Activated CD4-positive, alpha-beta T cell treated with anti-CD3 and anti-CD28 coated beads for 48 hours (primary cell): ENCODE measurements around the gene SH2B2.

ENCODE experiments used
- DNase-seq: peaks from one replicate; pipeline ENCODE4 v3.0.0-alpha.2; 2020

The SH2B2 gene

DNA sequence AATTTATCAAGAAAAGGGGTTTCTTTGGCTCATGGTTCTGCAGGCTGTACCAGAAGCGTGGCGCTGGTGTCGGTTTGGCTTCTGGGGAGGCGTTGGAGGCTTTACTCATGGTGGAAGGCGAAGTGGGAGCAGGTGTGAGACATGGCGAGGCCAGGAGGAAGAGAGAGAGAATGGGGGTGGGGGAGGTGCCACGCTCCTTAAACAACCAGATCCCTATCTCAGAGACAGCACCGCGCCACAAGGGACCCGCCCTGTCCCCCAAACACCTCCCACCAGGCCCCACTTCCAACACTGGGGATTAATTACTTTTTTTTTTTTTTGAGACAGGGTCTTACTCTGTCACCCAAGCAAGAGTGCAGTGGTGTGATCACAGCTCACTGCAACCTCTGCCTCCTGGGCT is 18.0 kb upstream of the SH2B2 start:
- no peak for DNase-seq

DNA sequence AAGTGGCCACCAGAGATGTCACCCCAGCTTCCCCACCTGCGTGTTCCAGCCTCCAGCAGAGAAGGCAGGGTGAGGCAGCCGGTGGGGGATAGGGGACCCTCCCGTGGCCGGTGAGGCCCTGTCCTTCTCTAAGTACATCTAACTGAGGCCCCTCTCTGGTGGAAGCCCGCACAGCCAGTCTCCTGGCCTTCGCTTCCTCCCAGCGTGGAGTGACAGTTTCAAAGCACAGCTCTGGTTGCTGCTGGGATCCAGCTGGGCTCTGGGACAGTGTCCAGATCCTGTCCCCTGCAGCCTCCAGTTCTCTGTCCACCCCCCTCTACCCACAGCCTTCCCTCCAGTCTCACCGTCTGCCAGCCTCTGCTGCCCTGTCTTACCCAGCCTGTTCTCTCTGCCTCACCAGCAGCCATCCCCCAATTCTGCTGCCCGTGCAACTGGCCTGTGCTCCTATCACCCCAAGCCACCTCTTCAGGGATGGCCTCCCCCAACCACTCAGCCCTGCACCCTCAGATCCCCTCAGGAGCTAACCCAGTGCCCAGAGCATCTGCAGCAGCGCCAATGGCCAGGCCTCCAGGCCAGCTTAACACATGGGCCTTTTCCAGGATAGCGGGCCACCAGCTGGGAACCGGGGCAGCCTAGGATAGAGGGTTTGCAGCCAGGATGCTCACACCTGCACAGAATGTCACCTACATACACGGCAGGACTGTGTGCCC is 16.3 kb upstream of the SH2B2 start:
- no peak for DNase-seq

DNA sequence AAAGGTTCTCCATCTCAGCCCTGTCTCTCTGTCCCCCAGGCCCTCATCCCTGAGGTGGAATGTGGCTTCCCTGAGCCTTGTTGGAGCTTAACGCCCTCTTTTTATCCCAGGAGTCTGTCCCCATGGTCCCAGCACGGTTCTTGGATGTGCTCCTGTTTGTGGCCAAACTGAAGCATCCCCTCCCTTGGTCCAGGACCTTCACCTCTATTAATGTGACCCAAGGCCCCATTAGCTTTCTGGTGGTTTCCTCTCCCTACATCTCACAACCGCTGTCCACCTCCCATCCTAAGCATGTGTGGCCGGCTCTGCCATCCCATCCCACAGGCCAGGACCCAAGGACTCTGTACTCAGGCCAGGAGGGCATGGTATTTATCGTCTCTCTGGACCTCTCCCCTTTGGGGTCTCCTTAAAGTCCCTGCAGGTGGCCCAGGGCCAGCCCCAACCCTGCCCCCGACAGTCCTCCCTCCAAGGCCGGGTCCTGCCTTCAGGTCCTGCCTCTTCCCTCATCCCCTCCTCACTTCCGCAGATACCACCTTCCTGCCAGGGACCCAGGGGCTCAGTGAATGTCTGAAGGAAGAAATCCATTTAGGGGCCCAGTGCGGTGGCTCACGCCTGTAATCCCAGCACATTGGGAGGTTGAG is 15.4 kb upstream of the SH2B2 start:
- no peak for DNase-seq

DNA sequence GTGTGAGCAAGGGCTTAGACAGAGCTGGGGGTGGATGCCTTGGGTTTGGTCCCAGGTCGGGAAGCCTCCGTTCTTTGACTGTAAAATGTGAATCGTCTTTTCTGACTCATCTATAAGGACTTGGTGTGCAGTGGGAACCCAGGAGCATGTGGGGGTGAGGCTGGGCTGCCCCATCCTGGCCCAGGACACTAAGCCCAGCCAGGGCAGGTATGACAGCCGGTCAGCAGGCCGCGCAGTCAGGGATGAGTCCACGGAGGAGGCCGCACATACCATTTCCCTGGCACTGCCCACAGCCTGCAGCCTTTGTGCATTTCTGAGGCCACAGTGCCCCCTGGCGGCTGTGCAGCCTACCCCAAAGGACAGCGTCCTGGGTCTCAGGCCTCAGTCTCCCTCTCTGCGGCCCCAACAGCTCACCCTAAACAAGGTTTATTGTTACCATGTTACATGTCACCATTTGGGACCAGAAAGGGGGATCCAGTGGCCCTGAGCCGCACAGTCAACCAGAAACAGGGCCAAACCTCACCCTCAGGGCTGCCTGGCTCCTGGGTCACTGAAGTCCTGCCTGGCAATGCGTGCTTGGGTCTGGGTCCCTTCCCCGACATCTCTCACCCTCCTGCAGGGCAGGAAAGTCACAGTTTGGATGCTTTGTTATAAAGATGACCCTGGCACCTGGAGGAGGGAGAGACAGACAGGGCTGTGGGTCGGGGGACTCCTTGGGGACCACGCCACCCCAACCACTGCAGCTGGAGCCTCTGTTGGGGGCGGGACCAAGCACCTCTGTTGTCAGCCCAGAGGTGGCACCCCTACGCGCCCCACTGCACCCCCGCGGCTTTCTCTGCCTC is 14.4 kb upstream of the SH2B2 start:
- peak; percentile 82 for DNase-seq

DNA sequence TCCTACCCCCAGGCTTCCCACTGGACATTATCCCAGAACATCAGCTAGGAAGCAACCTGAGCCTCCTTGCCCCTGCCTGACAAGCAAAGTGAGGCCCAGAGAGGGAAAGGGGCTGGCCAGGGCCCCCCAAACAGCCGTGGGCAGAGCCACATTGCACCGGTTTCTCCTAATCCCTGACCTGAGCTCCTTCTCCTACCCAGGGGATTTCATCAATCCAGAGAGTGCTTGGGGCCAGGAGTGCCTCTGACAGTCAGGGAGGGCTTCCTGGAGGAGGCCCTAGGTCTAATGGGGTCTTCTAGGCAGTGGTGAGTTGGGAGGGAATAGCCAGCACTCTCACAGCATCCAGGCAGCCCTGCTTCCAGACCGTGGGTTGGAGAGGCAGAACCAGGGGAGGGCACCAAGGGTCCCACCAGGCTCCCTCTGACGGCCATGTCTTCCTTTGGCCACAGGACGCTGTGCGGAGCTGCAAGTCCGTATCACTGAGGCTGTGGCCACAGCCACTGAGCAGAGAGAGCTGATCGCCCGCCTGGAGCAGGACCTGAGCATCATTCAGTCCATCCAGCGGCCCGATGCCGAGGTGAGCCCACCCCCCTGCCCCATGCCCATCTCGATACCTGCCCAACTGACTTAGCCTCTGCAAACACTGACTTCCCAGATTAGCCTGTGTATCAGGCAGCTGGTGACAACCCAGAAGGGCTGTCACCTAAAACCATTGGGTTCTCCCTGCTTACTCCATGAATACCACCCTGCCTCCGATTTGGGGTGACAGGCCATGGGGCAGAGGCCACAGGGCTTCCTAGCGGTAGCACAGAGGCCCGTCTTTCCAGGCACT is 13.5 kb upstream of the SH2B2 start:
- no peak for DNase-seq

DNA sequence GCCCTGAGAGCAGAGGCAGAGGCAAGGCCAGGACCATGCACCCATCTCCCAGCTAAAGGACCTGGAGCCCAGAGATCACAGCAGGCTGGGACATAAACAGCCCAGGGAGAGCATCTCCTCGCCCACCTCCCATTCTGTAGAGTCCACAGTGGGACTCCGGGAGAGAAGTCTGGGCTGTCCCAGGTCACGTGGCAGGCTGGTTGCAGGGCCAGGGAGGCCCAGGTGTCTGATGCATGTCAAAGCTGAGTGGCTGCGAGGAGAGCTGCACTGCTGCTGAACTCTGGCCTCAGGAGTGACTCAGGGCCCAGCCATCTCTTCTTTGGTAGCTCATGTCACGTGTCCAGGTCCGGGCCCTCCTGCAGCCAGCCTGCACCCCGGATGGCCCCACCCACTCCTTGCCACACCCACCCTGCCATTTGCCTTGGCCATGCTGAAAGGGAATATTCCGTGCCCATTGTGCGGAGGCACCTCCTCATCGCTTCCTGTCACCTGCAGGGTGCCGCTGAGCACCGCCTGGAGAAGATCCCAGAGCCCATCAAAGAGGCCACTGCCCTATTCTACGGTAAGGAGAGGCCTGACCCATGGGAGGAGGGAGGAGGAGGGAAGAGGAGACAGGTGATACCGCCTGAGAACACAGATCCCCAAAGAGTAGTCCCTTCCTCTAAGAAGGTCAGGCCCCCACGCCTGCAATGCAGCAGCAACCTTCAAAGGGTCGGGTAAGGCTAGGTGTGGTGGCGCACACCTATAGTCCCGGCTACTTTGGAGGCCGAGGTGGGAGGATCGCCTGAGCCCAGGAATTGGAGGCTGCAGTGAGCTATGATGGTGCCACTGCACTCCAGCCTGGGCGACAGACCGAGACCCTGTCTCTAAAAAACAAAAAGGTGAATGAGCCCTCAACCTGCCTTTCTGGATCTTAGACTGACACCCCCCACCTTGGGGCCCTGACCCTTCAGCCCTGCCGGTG is 12.6 kb upstream of the SH2B2 start:
- DNase-seq, result no peak

DNA sequence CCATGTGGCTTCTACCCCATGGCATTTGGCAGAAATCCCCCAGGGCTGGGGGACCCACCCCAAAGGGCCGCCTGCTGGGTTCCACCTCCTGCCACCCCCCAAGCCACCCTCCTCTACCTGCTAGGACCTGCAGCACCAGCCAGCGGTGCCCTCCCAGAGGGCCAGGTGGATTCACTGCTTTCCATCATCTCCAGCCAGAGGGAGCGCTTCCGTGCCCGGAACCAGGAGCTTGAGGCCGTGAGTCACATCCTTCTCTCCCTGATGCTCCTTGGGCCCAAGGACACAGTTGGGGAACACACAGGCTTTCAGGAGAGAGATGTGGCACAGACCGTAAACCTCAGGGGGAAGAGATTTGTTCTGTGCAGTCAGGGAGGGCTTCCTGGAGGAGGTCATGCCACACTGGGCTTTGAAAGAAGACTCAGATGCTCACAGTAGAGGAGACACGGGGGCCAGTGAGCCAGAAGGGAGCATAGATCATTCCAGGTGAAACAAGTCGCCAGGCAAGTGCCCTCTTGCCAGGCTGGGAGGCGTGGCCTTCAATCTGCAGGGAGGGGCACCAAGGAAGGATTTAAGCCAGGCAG is 11.5 kb upstream of the SH2B2 start:
- DNase-seq, result no peak

DNA sequence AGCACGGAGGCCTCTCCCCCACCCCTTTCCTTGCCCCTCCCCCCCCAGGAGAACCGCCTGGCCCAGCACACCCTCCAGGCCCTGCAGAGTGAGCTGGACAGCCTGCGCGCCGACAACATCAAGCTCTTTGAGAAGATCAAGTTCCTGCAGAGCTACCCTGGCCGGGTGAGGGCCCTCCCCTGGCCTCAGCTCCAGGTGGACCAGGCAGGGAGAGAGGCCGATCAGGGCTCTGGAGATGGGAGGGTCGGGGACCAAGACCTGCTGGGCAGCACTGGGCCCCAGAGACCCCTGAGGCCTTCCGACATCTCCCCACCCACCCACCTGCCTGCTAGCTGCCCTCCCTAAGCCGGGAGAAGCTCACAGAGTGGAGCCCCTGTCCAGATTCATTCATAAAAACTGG is 8.8 kb upstream of the SH2B2 start:
- no peak for DNase-seq

DNA sequence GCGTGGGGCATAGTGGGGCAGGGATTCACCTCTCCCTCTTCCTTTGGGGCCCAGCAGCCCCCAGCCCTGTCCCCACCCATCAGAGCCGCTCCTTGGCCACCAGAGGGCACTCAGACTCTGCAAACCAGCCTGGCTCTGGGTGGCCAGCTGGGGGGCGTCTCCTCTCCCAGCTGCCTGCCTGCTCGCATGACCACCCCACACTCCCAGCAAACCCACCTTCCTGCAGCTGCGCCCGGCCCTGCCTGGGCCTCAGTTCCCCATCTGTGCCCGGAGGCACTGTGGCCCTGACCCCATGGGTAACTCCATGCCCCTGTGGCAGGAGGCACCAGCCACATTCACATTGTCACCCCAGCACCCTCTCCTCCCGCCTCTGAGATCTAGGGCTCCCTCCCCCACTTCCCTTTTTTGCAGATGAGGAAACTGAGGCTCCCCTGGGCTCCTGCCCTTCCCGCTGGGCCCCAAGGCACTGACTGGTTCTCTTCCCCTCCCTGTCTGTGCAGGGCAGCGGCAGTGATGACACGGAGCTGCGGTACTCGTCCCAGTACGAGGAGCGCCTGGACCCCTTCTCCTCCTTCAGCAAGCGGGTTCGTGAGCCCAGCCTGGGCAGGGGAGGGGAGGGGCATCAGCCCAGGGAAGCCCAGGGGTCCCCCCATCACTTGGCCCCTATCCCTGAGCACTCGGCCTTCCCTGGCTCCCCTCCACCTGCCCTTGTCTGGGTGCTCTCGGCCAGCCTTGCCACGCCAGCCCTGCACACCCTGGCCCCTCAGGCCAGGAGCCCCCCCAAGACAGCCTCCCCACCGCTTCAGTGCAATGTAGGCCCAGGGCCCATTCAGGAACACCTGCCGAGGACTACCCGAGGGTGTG is 6.9 kb upstream of the SH2B2 start:
- DNase-seq, result peak; percentile 69

DNA sequence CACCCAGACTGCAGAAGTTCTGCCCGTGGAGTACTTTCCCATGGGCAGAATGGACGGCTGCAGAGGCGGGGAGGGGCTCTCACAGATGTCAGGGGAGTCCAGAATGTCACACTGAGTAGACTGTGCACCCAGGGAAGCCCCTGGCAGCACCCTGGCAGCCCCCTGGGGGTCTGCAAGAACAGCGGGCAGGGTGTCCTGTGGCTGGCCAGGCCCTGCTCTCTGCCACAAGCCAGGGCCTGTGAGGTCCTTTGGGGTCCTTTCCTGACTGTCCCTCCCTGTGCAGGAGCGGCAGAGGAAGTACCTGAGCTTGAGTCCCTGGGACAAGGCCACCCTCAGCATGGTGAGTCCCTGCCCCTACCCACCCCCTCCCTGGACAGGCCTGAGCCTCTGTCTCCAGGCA is 6.1 kb upstream of the SH2B2 start:
- no peak for DNase-seq

DNA sequence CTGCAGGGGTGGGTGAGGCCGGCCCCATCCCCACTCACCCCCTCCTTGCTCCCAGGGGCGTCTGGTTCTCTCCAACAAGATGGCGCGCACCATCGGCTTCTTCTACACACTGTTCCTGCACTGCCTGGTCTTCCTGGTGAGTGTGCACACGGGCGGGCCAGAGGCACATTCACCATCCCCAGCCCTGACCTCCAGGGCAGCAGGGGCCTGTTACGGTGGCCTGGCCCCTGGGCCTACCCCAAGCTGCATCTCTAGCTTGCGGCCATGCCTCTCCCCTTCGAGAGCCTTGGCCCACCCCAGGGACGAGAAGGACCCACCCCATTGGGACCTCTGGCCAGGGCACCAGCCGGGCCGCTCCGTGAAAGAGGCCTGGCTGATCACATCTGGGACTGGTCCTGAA is 4.9 kb upstream of the SH2B2 start:
- DNase-seq, result no peak

DNA sequence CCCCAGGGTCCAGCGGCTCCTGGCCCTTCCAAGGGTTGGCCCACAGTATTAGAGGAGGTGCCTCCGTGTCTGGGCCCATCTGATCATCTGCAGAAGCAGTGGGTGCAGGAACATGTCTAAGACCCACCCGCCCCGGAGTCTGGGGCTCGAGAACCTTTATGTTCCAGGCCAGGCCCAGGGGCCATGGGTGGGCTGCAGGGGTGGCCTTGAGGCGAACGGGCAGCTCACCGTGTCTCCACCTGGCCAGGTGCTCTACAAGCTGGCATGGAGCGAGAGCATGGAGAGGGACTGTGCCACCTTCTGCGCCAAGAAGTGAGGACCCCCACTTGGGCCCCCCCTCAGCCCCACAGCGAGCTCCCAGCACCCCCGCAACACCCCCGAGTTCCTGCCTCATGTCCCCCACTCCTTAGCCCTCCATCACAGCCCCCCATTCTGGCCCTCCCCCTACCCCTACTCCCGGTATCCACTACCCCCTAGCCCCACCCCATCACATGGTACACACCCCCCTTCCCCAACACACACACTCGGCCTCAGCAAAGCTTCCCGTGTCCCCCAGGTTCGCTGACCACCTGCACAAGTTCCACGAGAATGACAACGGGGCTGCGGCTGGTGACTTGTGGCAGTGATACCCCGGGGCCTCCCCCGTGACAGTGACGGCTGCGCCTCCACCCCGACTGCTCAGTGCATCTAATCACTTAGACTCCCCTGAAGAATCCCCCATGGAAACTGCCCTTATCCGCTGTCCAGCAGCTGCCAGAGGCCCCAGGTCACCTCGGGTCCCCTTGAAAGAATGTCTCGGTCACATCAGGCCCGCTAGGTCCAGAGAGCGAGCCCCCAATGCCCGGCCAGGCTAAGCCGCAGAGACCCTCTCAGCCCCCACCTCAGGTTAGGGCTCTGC is 4.0 kb upstream of the SH2B2 start:
- no peak for DNase-seq

DNA sequence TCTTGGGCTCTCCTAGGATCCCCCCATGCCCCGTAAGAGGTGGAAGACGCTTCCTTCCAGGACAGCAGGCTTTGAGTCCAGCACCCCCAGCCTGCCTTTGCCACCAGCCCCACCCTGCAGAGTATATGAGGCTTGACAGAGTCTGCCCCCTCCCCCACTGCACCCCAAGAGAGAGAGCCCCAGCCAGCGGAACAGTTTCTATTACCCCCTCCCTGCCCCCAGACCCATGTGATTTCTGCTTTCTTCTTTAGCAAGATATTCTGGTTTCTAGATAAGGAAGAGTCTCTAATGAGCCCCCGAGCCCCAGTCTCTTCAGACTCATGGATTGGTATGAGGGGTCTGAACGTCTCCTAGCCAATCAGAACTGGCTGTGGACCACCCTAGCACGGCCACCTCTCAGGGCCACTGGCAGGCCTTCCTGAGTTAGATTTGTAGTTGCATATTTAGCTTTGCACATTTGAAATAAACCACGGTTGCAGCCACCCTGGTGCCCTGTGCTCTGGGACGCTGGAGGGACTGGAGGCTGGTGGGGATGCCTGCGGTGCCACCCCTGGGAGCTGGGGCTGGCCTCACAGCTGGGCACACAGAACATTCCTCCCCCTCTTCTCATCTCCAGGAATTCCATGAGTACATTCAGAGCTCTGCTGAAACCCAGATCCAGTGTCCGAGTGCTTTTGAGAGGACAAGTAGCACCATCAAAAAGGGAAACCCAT is 3.0 kb upstream of the SH2B2 start:
- DNase-seq, result no peak

DNA sequence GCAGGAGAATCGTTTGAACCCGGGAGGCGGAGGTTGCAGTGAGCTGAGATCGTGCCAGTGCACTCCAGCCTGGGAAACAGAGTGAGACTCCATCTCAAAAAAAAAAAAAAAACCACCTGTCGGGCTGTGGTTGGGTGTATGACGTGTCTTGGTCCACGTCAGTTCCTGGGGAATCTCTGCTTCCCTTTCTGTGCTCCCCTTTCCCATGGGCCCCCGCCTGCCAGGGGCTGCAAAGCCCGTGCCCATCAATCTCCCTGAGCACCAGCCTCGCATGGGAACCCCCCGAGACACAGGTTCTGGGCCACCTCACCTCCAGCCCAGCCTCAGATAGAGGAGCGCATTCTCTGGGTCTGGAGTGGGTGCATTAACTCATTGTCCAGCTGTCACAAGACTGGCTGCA is 2.3 kb upstream of the SH2B2 start:
- DNase-seq, result no peak

DNA sequence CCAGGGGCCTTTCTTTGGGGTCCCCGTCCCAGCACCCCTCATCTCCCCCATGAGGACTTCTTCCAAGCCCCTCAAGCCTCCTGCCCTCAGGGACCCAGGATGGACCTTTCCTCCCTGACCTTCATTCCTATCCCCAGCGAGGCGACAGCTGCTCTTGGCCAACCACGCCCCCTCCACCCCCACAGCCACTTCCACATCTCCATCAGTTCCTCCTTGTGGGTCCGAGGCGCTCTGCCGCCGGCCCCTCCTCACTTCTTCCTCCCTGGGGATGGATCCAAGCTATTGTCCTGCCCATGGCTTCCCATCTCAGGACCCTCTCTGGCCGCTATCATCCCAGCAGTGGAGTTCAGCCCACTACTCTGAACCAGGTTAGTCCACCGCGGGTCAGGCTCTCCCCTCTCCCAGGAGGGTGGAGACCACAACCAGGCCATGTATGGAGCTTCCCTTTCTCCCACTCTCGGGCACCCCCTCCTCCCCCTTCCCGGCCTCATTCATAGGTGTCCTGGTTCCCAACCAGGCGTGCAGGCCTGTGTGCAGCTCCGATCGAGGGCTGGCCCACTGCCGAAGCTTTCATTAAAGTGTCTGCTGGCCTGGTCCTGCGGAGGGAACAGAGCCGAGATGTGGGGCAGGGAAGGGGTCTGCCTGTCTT is 1.7 kb upstream of the SH2B2 start:
- DNase-seq, result no peak

DNA sequence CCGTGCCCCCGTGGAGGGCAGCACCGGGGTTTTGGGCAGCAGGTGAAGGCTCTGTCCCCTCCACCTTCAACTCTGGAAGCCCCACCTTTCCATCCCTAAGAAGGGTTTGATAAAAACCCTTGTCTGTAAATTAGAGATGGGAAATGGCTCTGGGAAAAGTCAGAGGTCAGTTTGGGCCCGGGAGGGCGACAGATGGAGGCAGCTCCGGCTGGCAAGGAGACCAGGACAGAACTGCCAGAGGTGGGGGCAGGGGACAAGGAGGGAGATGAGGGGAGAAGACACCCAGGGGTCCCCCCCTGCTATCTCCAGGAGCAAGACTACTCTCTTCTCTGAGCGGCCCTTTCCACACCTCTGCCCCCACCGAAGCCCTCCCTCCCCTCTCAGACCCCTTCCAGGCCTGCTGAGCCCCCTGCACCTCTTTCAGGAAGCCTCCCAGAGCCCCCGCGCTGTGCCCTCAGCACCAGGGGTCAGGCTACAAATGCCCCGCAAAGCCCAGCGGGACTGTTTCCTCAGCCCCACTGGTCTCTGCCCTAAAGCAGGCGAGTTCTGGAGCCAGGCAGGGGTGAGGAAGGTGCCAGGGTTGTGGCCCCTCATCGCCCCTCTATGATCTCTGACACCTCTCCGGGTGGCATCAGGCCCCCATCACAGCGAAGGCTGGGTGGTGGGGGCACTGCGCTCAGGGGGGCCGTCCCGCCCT is 980 bp upstream of the SH2B2 start:
- DNase-seq, result peak; percentile 16
